K562 (cell line): ENCODE data around the gene NECTIN2. TPM values are rescaled to one million over a fixed set of nuclear protein-coding genes. Genes with fewer than 3 reads are reported as not detected.

ENCODE experiments used
- ATAC-seq: fragments of 200-7000 bp; cut with Tn5 transposase; 3 replicates; pipeline ENCODE4 v1.9.1; 2020; ENCODE audit warnings: moderate library complexity
- BruUV-seq: library from RNA; stranded (reverse); fragments of 400-500 nt; replicated peaks from 2 replicates; lab custom pipeline; 2021; lab: Mats Ljungman, UMichigan
- CTCF ChIA-PET: fragments of 300-600 bp; formaldehyde crosslinking; extraction: SDS; loops from one replicate; lab custom pipeline; 2021; ENCODE audit warnings: low intra/inter-chr PET ratio; lab: Yijun Ruan, JAX
- POLR2A ChIA-PET: fragments of 300-600, 350-650 bp; sonication (Branson Sonifier 250); formaldehyde crosslinking; extraction: SDS; loops from one replicate; lab custom pipeline; 2021; ENCODE audit warnings: antibody characterized with exemption, inconsistent platforms; lab: Yijun Ruan, JAX
- DNase-seq, 4 experiments: peaks; one replicate each; pipeline versions ENCODE4 v3.0.0 to v3.0.0-alpha.2; 2011 to 2018; ENCODE audit warnings: low spot score in 3 of 4, mixed read lengths in 3 of 4; ENCODE audit errors: extremely low read depth in 1 of 4
- FAIRE-seq: peaks from 2 replicates; lab custom pipeline; 2011; peaks lifted over from hg19 to GRCh38; lab: Jason Lieb, UNC
- H2AFZ ChIP-seq: 2 replicates; pipeline ENCODE4 v1.6.0; 2011; ENCODE audit warnings: low read depth, low read length, control low read depth, inconsistent platforms
- H3K27ac ChIP-seq: fragments of 200-600 bp; 3 replicates; pipeline ENCODE4 v1.8.0; 2011; ENCODE audit warnings: low read depth, mild to moderate bottlenecking, control low read depth, inconsistent platforms, low read length, moderate library complexity, mixed read lengths; ENCODE audit errors: extremely low read depth
- H3K27me3 ChIP-seq, 2 experiments: fragments of 300-600 bp in 1 of 2; 2 replicates in 1 of 2; 3 replicates in 1 of 2; pipeline versions ENCODE4 v1.6.0 to v1.8.0; 2011; ENCODE audit warnings: inconsistent platforms in 2 of 2, low read length in 2 of 2, mild to moderate bottlenecking in 1 of 2, mixed read lengths in 1 of 2, moderate library complexity in 1 of 2; ENCODE audit not compliant: control insufficient read depth in 2 of 2, insufficient read depth in 2 of 2
- H3K36me3 ChIP-seq: fragments of 300-600 bp; 3 replicates; pipeline ENCODE4 v1.8.0; 2011; ENCODE audit warnings: mild to moderate bottlenecking, low read length, inconsistent platforms; ENCODE audit not compliant: control insufficient read depth, insufficient read depth
- H3K4me1 ChIP-seq, 2 experiments: fragments of 200-600 bp in 1 of 2; replicated peaks in 1 of 2; 2 replicates in 1 of 2; 3 replicates in 1 of 2; pipeline versions ENCODE4 v1.5.1 to v1.8.0; 2011; ENCODE audit warnings: inconsistent platforms in 2 of 2, low read length in 2 of 2, mild to moderate bottlenecking in 1 of 2, mixed read lengths in 1 of 2, moderate library complexity in 1 of 2; ENCODE audit not compliant: control insufficient read depth in 2 of 2, insufficient read depth in 2 of 2
- H3K4me2 ChIP-seq: 2 replicates; pipeline ENCODE4 v1.6.1; 2011; ENCODE audit warnings: low read length, control low read depth, inconsistent platforms, mixed read lengths; ENCODE audit not compliant: insufficient read depth
- H3K4me3 ChIP-seq: fragments of 200-600 bp; sonication (generic), shearing (Covaris generic); 2 replicates; pipeline ENCODE4 v1.5.1; 2016; ENCODE audit warnings: control low read depth, inconsistent platforms
- H3K79me2 ChIP-seq: fragments of 200-600 bp; 3 replicates; pipeline ENCODE4 v1.8.0; 2011; ENCODE audit warnings: low read length, inconsistent platforms; ENCODE audit not compliant: control insufficient read depth, insufficient read depth
- H3K9ac ChIP-seq, 2 experiments: 2 replicates each; pipeline versions ENCODE4 v1.6.0 to v1.6.1; 2011; ENCODE audit warnings: low read depth in 2 of 2, low read length in 2 of 2, control low read depth in 1 of 2, inconsistent platforms in 1 of 2, mild to moderate bottlenecking in 1 of 2, mixed read lengths in 1 of 2; ENCODE audit not compliant: insufficient read depth in 1 of 2
- H3K9me1 ChIP-seq: one replicate; pipeline ENCODE4 v1.6.0; 2011; ENCODE audit warnings: inconsistent platforms, mild to moderate bottlenecking, low read length, moderate library complexity; ENCODE audit not compliant: control insufficient read depth, insufficient read depth
- H3K9me3 ChIP-seq: replicated peaks from 2 replicates; pipeline ENCODE4 v1.5.1; 2011; ENCODE audit warnings: low read depth, low read length, inconsistent platforms; ENCODE audit not compliant: control insufficient read depth, insufficient read depth
- H4K20me1 ChIP-seq: replicated peaks from 2 replicates; pipeline ENCODE4 v1.6.1; 2011; ENCODE audit warnings: low read length, inconsistent platforms, mixed read lengths; ENCODE audit not compliant: control insufficient read depth, insufficient read depth
- POLR2G ChIP-seq: fragments of 200-400 bp; formaldehyde crosslinking; IDR thresholded peaks from 2 replicates; pipeline ENCODE4 v1.6.1; 2017; ENCODE audit warnings: low read depth, mild to moderate bottlenecking, antibody characterized with exemption, low read length, moderate library complexity
- WGBS: fragments of 100-300 bp; shearing (Covaris generic); methylation state at CpG from one replicate; pipeline ENCODE4 v1.1.6; 2016; ENCODE audit warnings: low coverage, mixed read lengths; ENCODE audit not compliant: insufficient coverage; ENCODE audit errors: missing lambda C conversion rate; 5-methylcytosine and 5-hydroxymethylcytosine counted together
- in situ Hi-C: fragments of 300-500 bp; cut with MboI; formaldehyde crosslinking; loops from 4 replicates; pipeline ENCODE4 v1.15.0; 2018; ENCODE audit warnings: inconsistent platforms, mixed read lengths
- intact Hi-C: fragments of 100-400 bp; cut with micrococcal nuclease; formaldehyde crosslinking; loops from 2 replicates; pipeline ENCODE4 v1.14.2; 2022
- polyA plus RNA-seq, 8 experiments: library from polyadenylated mRNA; depleted of rRNA in 4 of 8; stranded (reverse) in 5 of 8; unstranded in 3 of 8; fragments of >200 nt; fragmentation: Nextera tagmentation in 2 of 8; fragmentation: Illumina TruSeq in 1 of 8; extraction: Ambion mirVana in 2 of 8; extraction: Trizol in 1 of 8; gene quantifications; 2 replicates each; pipeline versions ENCODE4 v1.2.1 to v1.2.3, GENCODE V29; 2011 to 2014; ENCODE audit warnings: inconsistent platforms in 1 of 8, missing spikeins in 1 of 8
- total RNA-seq, 7 experiments: library from RNA; depleted of rRNA in 6 of 7; stranded (reverse); fragments of >200 nt in 6 of 7; fragmentation: Illumina TruSeq in 2 of 7; extraction: Trizol in 2 of 7; gene quantifications; 2 replicates each; pipeline versions ENCODE4 v1.2.1 to v1.2.3, GENCODE V29; 2011 to 2021; ENCODE audit warnings: low replicate concordance in 1 of 7
- TF ChIP-seq, protein P1 (sequence below): fragments of 250-450 bp; sonication (Bioruptor Pico); IDR thresholded peaks from 2 replicates; pipeline ENCODE4 v1.8.0; 2021; ENCODE audit warnings: mild to moderate bottlenecking, moderate library complexity

NECTIN2 gene
- total and polyA plus RNA-seq, 9 of the 15 experiments (the other 6 are each of a cell fraction or from before 2014, with no cell fraction given): 3.9 to 94.9 (median 34.9) TPM

DNA sequence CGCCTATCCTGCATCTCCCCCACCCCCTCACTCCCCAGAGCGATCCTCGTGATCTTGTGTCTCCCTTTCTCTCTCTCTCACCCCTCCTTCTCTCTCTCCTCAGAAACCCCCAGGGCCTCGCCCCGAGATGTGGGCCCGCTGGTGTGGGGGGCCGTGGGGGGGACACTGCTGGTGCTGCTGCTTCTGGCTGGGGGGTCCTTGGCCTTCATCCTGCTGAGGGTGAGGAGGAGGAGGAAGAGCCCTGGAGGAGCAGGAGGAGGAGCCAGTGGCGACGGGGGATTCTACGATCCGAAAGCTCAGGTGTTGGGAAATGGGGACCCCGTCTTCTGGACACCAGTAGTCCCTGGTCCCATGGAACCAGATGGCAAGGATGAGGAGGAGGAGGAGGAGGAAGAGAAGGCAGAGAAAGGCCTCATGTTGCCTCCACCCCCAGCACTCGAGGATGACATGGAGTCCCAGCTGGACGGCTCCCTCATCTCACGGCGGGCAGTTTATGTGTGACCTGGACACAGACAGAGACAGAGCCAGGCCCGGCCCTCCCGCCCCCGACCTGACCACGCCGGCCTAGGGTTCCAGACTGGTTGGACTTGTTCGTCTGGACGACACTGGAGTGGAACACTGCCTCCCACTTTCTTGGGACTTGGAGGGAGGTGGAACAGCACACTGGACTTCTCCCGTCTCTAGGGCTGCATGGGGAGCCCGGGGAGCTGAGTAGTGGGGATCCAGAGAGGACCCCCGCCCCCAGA, 32.2 kb downstream of the NECTIN2 start:
- 71% methylated on average over 12 of the region's 26 CpGs for WGBS
- no peak for ATAC-seq
- Histone ChIP-seq H3K9me1 (no peaks in the 10 kb centered on the region), H3K9ac (no peak overlapping the region), H3K79me2 (no peaks in the 10 kb centered on the region), H3K27ac (no peak overlapping the region), H3K36me3 (peaks cover 57% of the 10 kb centered on the region; the same call in 2 of the 3 replicates), H3K27me3 (no peaks in the 10 kb centered on the region), H3K4me3 (no peak overlapping the region), H3K9me3 (no peaks in the 10 kb centered on the region), H2AFZ (no peak overlapping the region), H3K4me1 (peaks cover 0 to 23% of the 10 kb centered on the region in 2 experiments; a peak in 2 of 5 replicates), H3K4me2 (no peak overlapping the region), H4K20me1 (no peaks in the 10 kb centered on the region)
- intact Hi-C loops (no loop called here), in situ Hi-C loops (no loop called here)
- ChIA-PET POLR2A (interaction anchor here (1.2 to 1.6 kb wide), 3 partner anchors 12 to 15 kb away, joined by 3 to 9 read pairs (median 8); no protein-coding TSS in a partner anchor), CTCF (no interaction called here)
- BruUV-seq: no TSS peak
- FAIRE-seq: no peak
- TF ChIP-seq, protein P1, sequence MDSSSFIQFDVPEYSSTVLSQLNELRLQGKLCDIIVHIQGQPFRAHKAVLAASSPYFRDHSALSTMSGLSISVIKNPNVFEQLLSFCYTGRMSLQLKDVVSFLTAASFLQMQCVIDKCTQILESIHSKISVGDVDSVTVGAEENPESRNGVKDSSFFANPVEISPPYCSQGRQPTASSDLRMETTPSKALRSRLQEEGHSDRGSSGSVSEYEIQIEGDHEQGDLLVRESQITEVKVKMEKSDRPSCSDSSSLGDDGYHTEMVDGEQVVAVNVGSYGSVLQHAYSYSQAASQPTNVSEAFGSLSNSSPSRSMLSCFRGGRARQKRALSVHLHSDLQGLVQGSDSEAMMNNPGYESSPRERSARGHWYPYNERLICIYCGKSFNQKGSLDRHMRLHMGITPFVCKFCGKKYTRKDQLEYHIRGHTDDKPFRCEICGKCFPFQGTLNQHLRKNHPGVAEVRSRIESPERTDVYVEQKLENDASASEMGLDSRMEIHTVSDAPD (CRISPR knock-in tag): no peak
- peak; percentile 43; the same call in 1 of the 2 replicates for TF ChIP-seq POLR2G
- DNase-seq: no peak
